Adrenal gland (tissue), 5 donors: ENCODE results near the gene PRKN.

Experiments
- CTCF ChIP-seq, 6 experiments: fragments of 450-650 bp in 4 of 6; fragments of 200-600 bp in 2 of 6; sonication (generic) in 1 of 6; IDR thresholded peaks; 1 replicate in 5 of 6; 2 replicates in 1 of 6; pipeline versions ENCODE4 v1.5.1 to v1.8.0; 2016 to 2021; ENCODE audit warnings: antibody characterized with exemption in 6 of 6, mild to moderate bottlenecking in 2 of 6, moderate library complexity in 1 of 6
- POLR2A ChIP-seq, 2 donors: fragments of 450-650 bp; IDR thresholded peaks; one replicate each; pipeline ENCODE4 v1.6.1; 2017; ENCODE audit warnings: antibody characterized with exemption in 2 of 2, mild to moderate bottlenecking in 2 of 2, moderate library complexity in 1 of 2
- donor health status: DM: no; HTN: no; CAD: no.

- no peak for TF ChIP-seq CTCF (IDR thresholded peaks at IDR 0.05)
- no peak for TF ChIP-seq POLR2A (IDR thresholded peaks at IDR 0.05)
Measured at GRCh38 chr6:161838306-161839035, 889.1 kb downstream of the PRKN start.
